Neuronal stem cell (in vitro differentiated cells): ENCODE data around the gene PGC.

Experiments
- DNase-seq: peaks from one replicate; pipeline ENCODE4 v3.0.0-alpha.2; 2013; ENCODE audit warnings: low spot score
- H2AFZ ChIP-seq: one replicate; pipeline ENCODE4 v1.6.1; 2013; ENCODE audit warnings: mild to moderate bottlenecking, low read length, inconsistent platforms
- H2AK5ac ChIP-seq: 2 replicates; pipeline ENCODE4 v1.6.1; 2013; ENCODE audit warnings: low read depth, mild to moderate bottlenecking, inconsistent platforms, low read length, moderate library complexity, mixed read lengths
- H2BK120ac ChIP-seq: 2 replicates; pipeline ENCODE4 v1.6.1; 2013; ENCODE audit warnings: low read depth, mild to moderate bottlenecking, inconsistent platforms, low read length, moderate library complexity, mixed read lengths
- H2BK12ac ChIP-seq: one replicate; pipeline ENCODE4 v1.6.1; 2013; ENCODE audit warnings: low read length, inconsistent platforms
- H2BK15ac ChIP-seq: 2 replicates; pipeline ENCODE4 v1.6.1; 2013; ENCODE audit warnings: mild to moderate bottlenecking, low read length, inconsistent platforms, mixed read lengths
- H2BK5ac ChIP-seq: one replicate; pipeline ENCODE4 v1.6.1; 2013; ENCODE audit warnings: inconsistent platforms, mild to moderate bottlenecking, low read length, moderate library complexity
- H3K14ac ChIP-seq: one replicate; pipeline ENCODE4 v1.6.1; 2013; ENCODE audit warnings: low read length, inconsistent platforms
- H3K18ac ChIP-seq: 2 replicates; pipeline ENCODE4 v1.6.1; 2013; ENCODE audit warnings: low read length, inconsistent platforms
- H3K23ac ChIP-seq: 2 replicates; pipeline ENCODE4 v1.6.1; 2013; ENCODE audit warnings: low read depth, mild to moderate bottlenecking, mixed read lengths, low read length, inconsistent platforms; ENCODE audit not compliant: poor library complexity
- H3K27ac ChIP-seq: replicated peaks from 3 replicates; pipeline ENCODE4 v1.5.1; 2013; ENCODE audit warnings: low read length, inconsistent platforms
- H3K27me3 ChIP-seq, 3 experiments: 2 replicates each; pipeline ENCODE4 v1.6.1; 2013; ENCODE audit warnings: low read length in 3 of 3, mild to moderate bottlenecking in 2 of 3, inconsistent platforms in 1 of 3, low read depth in 1 of 3, mixed read lengths in 1 of 3, moderate library complexity in 1 of 3; ENCODE audit not compliant: control insufficient read depth in 3 of 3, insufficient read depth in 3 of 3
- H3K36me3 ChIP-seq, 2 donors: replicated peaks in 1 of 2; 2 replicates each; pipeline ENCODE4 v1.6.1; 2013; ENCODE audit warnings: low read length in 2 of 2; ENCODE audit not compliant: control insufficient read depth in 2 of 2, insufficient read depth in 2 of 2
- H3K4ac ChIP-seq: 2 replicates; pipeline ENCODE4 v1.6.1; 2013; ENCODE audit warnings: inconsistent platforms, mild to moderate bottlenecking, low read length, moderate library complexity
- H3K4me1 ChIP-seq, 2 donors: 1 replicate in 1 of 2; 2 replicates in 1 of 2; pipeline ENCODE4 v1.6.1; 2013; ENCODE audit warnings: low read length in 2 of 2, low read depth in 1 of 2; ENCODE audit not compliant: control insufficient read depth in 2 of 2, insufficient read depth in 1 of 2
- H3K4me2 ChIP-seq: one replicate; pipeline ENCODE4 v1.6.1; 2013; ENCODE audit warnings: mild to moderate bottlenecking, low read length, inconsistent platforms; ENCODE audit not compliant: insufficient read depth, poor library complexity, severe bottlenecking
- H3K4me3 ChIP-seq, 2 donors: 2 replicates each; pipeline ENCODE4 v1.5.1; 2013; ENCODE audit warnings: low read length in 2 of 2, mild to moderate bottlenecking in 2 of 2, inconsistent platforms in 1 of 2, moderate library complexity in 1 of 2
- H3K79me1 ChIP-seq: one replicate; pipeline ENCODE4 v1.6.1; 2013; ENCODE audit warnings: low read depth, mild to moderate bottlenecking, inconsistent platforms, low read length, moderate library complexity
- H3K9ac ChIP-seq: one replicate; pipeline ENCODE4 v1.6.1; 2013; ENCODE audit warnings: mild to moderate bottlenecking, low read depth, low read length, inconsistent platforms; ENCODE audit not compliant: poor library complexity
- H3K9me3 ChIP-seq, 2 donors: replicated peaks in 1 of 2; 2 replicates each; pipeline versions ENCODE3 to v1.6.1; 2013; ENCODE audit warnings: low read length in 2 of 2, mild to moderate bottlenecking in 2 of 2, inconsistent platforms in 1 of 2, low read depth in 1 of 2, mixed read lengths in 1 of 2, moderate library complexity in 1 of 2; ENCODE audit not compliant: control insufficient read depth in 2 of 2, insufficient read depth in 1 of 2
- H4K8ac ChIP-seq: one replicate; pipeline ENCODE4 v1.6.1; 2013; ENCODE audit warnings: low read depth, mild to moderate bottlenecking, inconsistent platforms, low read length, moderate library complexity
- H4K91ac ChIP-seq: one replicate; pipeline ENCODE4 v1.6.1; 2013; ENCODE audit warnings: low read length, low read depth, mild to moderate bottlenecking, inconsistent platforms; ENCODE audit not compliant: poor library complexity
- WGBS, 2 donors: extraction: QIAGEN DNeasy Blood & Tissue Kit; methylation state at CpG; one replicate each; pipeline ENCODE4 v1.1.7; 2013; ENCODE audit warnings: missing lambda C conversion rate in 2 of 2, mixed read lengths in 1 of 2; ENCODE audit not compliant: insufficient read length in 2 of 2, insufficient replicate concordance in 1 of 2; ENCODE audit errors: extremely low coverage in 2 of 2; 5-methylcytosine and 5-hydroxymethylcytosine counted together

The PGC gene

DNA sequence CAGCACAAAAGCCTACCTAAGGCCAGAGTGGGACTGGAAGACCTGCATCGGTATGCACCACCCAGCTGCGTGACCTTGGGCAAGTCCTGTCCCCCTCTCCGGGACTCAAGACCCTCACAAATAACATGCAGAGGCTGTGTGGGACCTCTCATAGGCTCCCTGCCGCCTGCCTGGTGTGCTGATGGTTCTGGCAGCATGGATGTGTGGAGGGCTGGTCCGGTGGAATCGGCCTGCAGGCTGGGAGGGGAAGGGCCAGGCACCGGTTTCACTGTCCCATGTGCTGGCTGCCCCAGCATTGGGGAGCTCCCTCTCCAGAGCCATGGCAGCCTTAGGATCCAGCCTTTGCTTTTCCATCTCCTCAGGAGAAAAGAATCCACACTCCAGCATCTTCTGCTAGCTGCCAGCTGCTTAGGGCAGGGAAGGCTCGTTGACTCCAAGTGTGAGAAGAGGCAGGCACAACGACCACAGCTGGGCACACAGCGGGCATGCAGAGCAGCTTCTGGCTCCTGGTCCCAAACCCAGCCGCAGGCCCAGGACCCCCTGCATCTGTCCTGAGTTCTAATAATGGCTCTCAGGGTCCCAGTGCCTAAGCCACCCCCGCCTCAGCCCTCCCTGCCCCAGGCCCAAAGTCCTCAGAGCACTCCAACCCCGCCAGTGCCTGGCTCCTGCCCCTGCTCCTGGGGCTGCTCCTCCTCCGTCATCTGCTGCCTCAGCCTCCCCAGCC lies 44.3 kb downstream of the PGC start:
- no peak overlapping the region for H3K4me2 ChIP-seq

DNA sequence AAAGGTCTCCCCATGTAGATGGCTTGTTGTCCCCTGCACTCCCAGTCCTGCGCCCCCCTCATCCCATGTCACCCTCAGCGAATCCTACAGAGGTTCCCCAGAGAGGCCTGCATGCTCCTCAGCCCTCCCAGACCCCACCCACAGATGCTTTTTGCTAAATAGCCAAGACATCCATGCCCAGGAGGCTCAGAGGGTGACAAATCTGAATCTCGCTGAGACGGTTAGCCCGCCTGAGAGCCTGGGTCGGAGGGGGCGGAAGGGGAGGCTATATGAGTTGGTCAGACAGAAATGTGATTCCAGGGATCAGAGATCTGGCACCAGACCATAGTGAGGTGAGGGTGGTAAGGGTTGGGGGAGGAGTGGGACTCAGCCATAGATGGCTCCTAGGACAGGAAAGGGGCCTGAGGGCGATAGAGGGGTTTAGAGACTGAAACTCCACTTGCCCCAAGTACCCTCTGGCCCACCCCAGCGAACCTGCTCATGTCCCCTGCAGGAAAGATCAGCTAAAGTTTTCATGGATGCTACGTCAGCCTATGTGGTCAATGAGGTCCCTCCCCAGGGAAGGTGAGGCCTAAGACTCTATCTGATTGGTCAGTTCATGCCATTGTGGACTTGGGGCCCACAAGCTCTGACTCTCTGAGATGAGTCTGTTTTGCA lies 45.0 kb downstream of the PGC start:
- Histone ChIP-seq H3K14ac (no peak overlapping the region), H3K4me3 (no peak overlapping the region), H3K27ac (no peak overlapping the region), H4K91ac (no peak overlapping the region), H3K9me3 (no peaks in the 10 kb centered on the region), H3K4ac (no peak overlapping the region), H3K36me3 (no peaks in the 10 kb centered on the region), H3K79me1 (no peaks in the 10 kb centered on the region), H3K27me3 (peaks cover 0 to 9% (median 0%) of the 10 kb centered on the region in 3 experiments), H4K8ac (no peak overlapping the region), H2BK5ac (no peak overlapping the region), H2BK12ac (no peak overlapping the region), H3K9ac (no peak overlapping the region), H3K18ac (peak overlapping the region; percentile 39), H3K23ac (no peak overlapping the region), H2AFZ (no peak overlapping the region), H3K4me2 (no peak overlapping the region), H2BK15ac (no peak overlapping the region), H3K4me1 (peaks cover 5 to 14% of the 10 kb centered on the region in 2 donors), H2AK5ac (no peak overlapping the region), H2BK120ac (no peak overlapping the region)
- WGBS, 2 donors, result no CpG with 5 or more reads among the region's 10 CpGs
- no peak for DNase-seq

More for the DNA sequence above, 44.3 kb downstream of the PGC start:
- Histone ChIP-seq H3K9me3 (no peaks in the 10 kb centered on the region), H3K4ac (no peak overlapping the region), H3K4me3 (no peak overlapping the region), H2BK120ac (no peak overlapping the region), H3K27me3 (peaks cover 0 to 16% (median 0%) of the 10 kb centered on the region in 3 experiments), H4K91ac (no peak overlapping the region), H3K36me3 (no peaks in the 10 kb centered on the region), H3K4me1 (peaks cover 5 to 14% of the 10 kb centered on the region in 2 donors), H2AK5ac (no peak overlapping the region), H4K8ac (no peak overlapping the region), H3K79me1 (no peaks in the 10 kb centered on the region), H2BK15ac (no peak overlapping the region), H2BK12ac (no peak overlapping the region), H3K9ac (no peak overlapping the region), H3K27ac (no peak overlapping the region), H3K23ac (no peak overlapping the region), H3K18ac (no peak overlapping the region), H2BK5ac (no peak overlapping the region), H3K14ac (no peak overlapping the region), H2AFZ (no peak overlapping the region)
- no peak for DNase-seq
- no CpG with 5 or more reads among the region's 14 CpGs for WGBS, 2 donors

DNA sequence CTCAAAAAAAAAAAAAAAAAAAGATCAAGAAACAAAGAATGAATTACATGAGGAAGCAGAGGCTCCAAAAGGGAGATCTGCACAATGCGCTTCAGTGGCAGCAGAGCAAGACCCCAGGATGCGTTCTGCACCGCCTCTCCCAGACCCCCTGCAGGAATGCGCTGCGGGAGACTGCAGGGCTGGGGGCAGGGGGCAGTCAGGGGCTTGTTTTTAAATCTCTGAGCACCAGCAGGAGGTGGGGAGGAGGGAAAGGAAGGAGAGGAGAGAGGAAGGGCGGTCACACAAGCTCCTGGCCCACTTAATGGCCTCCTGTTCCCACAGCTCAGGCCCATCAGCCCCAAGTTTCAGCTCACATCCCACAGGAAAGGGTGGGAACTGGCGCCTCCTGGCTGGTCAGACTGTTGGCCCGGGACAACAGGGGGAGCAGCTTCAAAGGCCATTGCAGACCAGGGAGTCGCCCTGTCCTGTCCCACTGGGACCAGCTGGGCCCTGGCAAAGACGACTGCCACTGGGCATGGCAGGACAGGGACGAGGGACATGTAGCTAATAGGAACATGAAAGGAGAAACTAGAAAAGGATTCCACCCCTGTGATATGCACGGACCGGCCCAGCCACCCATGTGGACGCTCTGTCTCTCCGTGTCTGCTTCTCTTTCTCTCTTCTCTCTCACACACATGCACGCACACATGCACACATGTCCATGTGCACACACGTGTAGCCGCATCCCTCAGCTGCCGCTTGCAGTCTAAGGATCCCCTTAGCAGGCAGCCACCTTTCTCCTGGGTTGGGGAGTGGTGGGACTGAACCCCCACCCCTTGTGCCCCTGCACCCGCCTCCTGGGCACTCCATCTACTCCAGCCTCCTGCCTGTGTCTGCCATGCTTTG lies 46.5 kb downstream of the PGC start:
- Histone ChIP-seq H4K91ac (peak overlapping the region; percentile 11), H3K27ac (no peak overlapping the region), H3K14ac (peak overlapping the region; percentile 25), H3K23ac (peak overlapping the region; percentile 58), H2BK5ac (no peak overlapping the region), H4K8ac (no peak overlapping the region), H3K4me2 (no peak overlapping the region), H2BK15ac (peak overlapping the region; percentile 19), H2BK12ac (no peak overlapping the region), H2BK120ac (peak overlapping the region; percentile 21), H2AK5ac (peak overlapping the region; percentile 74), H3K79me1 (no peaks in the 10 kb centered on the region), H3K9ac (no peak overlapping the region), H3K4me1 (peaks cover 5 to 14% of the 10 kb centered on the region in 2 donors), H3K9me3 (no peaks in the 10 kb centered on the region), H3K36me3 (no peaks in the 10 kb centered on the region), H3K27me3 (peaks cover 0 to 9% (median 0%) of the 10 kb centered on the region in 3 experiments), H3K18ac (peak overlapping the region; percentile 73), H3K4me3 (no peak overlapping the region), H3K4ac (no peak overlapping the region), H2AFZ (peak overlapping the region; percentile 79)
- no peak for DNase-seq
- no CpG with 5 or more reads among the region's 20 CpGs for WGBS, 2 donors
